GM21717 (cell line): ENCODE data around the gene GLP1R.
"Not testable (repeated sequence)": the region's sequence is repeated elsewhere in the genome, so short reads cannot be mapped to it uniquely, and the experiment has no call there.

Source experiments
- ATAC-seq: cut with Tn5 transposase; IDR thresholded peaks from one replicate; pipeline ENCODE4 v1.9.1; 2021; ENCODE audit warnings: mild to moderate bottlenecking, moderate library complexity; ENCODE audit not compliant: unreplicated experiment

The GLP1R gene

GRCh38 chr6:39114704-39115599 is 66.4 kb downstream of the GLP1R start, which contains the start of gene SAYSD1:
Gene SAYSD1 (minus strand): TSS chr6:39115186. CDS start chr6:39115089, 97 bp downstream.
- peak; percentile 91 for ATAC-seq

- ATAC-seq: no peak
Measured at GRCh38 chr6:39118921-39119320, 70.3 kb downstream of the GLP1R start.

GRCh38 chr6:39124114-39124513 is 75.5 kb downstream of the GLP1R start:
- ATAC-seq: no peak

GRCh38 chr6:39128106-39128505 is 79.5 kb downstream of the GLP1R start:
- ATAC-seq: no peak

- ATAC-seq: no peak
Measured at GRCh38 chr6:39128832-39129231, 80.3 kb downstream of the GLP1R start.

- no peak for ATAC-seq
Measured at GRCh38 chr6:39130691-39131090, 82.1 kb downstream of the GLP1R start.

GRCh38 chr6:39134761-39135160 is 86.2 kb downstream of the GLP1R start:
- ATAC-seq: not testable (repeated sequence)

GRCh38 chr6:39136207-39136606 is 87.6 kb downstream of the GLP1R start:
- ATAC-seq: not testable (repeated sequence)

GRCh38 chr6:39137245-39137644 is 88.7 kb downstream of the GLP1R start:
- ATAC-seq: no peak
